Measurements from ENCODE around the gene SLC34A1.

DNA sequence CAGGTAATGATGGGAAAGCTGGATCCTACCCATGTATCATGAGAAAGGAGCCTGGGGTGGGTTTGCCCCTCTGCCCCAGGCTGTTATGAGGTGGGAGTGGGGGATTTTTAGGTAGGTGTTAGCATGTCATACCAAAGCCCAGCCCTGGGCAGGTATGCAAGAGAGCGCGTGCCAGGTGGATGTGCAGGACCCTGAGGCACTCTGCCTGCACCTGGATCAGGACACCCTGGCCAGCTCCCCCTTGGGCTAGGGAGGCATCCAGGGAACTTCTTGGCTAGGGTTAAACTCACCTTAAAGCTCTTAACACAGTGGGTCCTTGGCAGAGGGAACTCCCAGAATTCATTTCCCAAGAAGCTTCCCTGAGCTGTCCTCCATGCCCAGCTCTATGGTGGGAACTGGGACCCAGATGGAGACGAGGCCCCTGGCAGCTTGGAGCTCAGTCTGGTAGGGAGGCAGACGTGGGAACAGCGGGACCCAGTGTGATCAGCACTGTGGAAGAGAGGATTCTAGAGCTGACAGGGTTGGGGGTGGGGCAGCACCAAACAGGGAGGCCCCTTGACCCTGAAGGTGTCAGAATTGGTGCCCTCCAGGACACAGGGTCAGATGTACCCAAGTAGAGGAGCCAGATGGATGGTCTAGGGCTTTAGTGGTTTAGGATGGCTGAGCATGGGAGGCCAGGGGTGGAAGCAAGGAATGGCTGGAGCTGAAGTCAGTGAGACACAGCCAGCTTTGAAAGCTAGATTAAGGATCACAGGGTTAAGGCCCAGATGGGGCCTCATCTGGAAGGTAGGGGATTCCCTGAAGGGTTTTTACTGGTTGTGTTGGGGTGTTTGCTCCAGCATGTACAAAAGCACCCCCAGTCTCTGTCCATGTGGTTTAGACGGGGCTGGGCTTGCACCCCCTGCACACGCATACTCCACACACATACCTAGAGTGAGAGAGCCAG, 60.1 kb downstream of the SLC34A1 start:
- TF ChIP-seq, protein P1, sequence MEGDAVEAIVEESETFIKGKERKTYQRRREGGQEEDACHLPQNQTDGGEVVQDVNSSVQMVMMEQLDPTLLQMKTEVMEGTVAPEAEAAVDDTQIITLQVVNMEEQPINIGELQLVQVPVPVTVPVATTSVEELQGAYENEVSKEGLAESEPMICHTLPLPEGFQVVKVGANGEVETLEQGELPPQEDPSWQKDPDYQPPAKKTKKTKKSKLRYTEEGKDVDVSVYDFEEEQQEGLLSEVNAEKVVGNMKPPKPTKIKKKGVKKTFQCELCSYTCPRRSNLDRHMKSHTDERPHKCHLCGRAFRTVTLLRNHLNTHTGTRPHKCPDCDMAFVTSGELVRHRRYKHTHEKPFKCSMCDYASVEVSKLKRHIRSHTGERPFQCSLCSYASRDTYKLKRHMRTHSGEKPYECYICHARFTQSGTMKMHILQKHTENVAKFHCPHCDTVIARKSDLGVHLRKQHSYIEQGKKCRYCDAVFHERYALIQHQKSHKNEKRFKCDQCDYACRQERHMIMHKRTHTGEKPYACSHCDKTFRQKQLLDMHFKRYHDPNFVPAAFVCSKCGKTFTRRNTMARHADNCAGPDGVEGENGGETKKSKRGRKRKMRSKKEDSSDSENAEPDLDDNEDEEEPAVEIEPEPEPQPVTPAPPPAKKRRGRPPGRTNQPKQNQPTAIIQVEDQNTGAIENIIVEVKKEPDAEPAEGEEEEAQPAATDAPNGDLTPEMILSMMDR (IDR thresholded peaks at IDR 0.05), result no peak
- TF ChIP-seq POLR2A (IDR thresholded peaks at IDR 0.05), result no peak
